Activated B cell treated with CpG ODN at 0.5 μM for 24 hours (primary cell): ENCODE measurements around the gene NXNL2. TPM values are rescaled to one million over a fixed set of nuclear protein-coding genes. Genes with fewer than 3 reads are reported as not detected.

Source experiments
- ATAC-seq: fragments of 200-7000 bp; cut with Tn5 transposase; one replicate; pipeline ENCODE4 v1.10.0; 2021; ENCODE audit warnings: low read depth, mild to moderate bottlenecking, moderate library complexity
- CTCF ChIA-PET: fragments of 350-600 bp; sonication (Branson Sonifier 250); formaldehyde crosslinking; loops from one replicate; lab custom pipeline; 2021; ENCODE audit warnings: antibody characterized with exemption; lab: Charles Lee
- POLR2A ChIA-PET: fragments of 350-600 bp; sonication (Branson Sonifier 250); formaldehyde crosslinking; loops from one replicate; lab custom pipeline; 2021; ENCODE audit warnings: antibody characterized with exemption; lab: Charles Lee
- DNase-seq: peaks from one replicate; pipeline ENCODE4 v3.0.0; 2022
- H3K27ac Mint-ChIP-seq: one replicate; pipeline ENCODE4 v1.8.0; 2020; ENCODE audit warnings: mixed read lengths
- H3K27me3 Mint-ChIP-seq: one replicate; pipeline ENCODE4 v1.8.0; 2021; ENCODE audit warnings: mixed read lengths
- H3K36me3 Mint-ChIP-seq: one replicate; pipeline ENCODE4 v1.8.0; 2021; ENCODE audit warnings: low read depth, mixed read lengths
- H3K4me1 Mint-ChIP-seq: one replicate; pipeline ENCODE4 v1.8.0; 2021; ENCODE audit warnings: mixed read lengths
- H3K4me3 Mint-ChIP-seq: one replicate; pipeline ENCODE4 v1.8.0; 2020; ENCODE audit warnings: mild to moderate bottlenecking, mixed read lengths
- H3K9me3 Mint-ChIP-seq: one replicate; pipeline ENCODE4 v1.8.0; 2020; ENCODE audit warnings: mixed read lengths
- intact Hi-C: fragments of 100-400 bp; cut with micrococcal nuclease; formaldehyde crosslinking; loops from one replicate; pipeline ENCODE4 v1.15.1; 2024
- total RNA-seq: library from RNA; stranded (reverse); gene quantifications from 2 replicates; pipeline ENCODE4 v1.2.3, GENCODE V29; 2022
- TF ChIP-seq, protein P1 (sequence below): fragments of 200-600 bp; IDR thresholded peaks from one replicate; pipeline ENCODE4 v1.8.0; 2022; ENCODE audit warnings: antibody characterized with exemption, mild to moderate bottlenecking

The NXNL2 gene
- total RNA-seq, 1 donor from 2014 or later: not detected

DNA sequence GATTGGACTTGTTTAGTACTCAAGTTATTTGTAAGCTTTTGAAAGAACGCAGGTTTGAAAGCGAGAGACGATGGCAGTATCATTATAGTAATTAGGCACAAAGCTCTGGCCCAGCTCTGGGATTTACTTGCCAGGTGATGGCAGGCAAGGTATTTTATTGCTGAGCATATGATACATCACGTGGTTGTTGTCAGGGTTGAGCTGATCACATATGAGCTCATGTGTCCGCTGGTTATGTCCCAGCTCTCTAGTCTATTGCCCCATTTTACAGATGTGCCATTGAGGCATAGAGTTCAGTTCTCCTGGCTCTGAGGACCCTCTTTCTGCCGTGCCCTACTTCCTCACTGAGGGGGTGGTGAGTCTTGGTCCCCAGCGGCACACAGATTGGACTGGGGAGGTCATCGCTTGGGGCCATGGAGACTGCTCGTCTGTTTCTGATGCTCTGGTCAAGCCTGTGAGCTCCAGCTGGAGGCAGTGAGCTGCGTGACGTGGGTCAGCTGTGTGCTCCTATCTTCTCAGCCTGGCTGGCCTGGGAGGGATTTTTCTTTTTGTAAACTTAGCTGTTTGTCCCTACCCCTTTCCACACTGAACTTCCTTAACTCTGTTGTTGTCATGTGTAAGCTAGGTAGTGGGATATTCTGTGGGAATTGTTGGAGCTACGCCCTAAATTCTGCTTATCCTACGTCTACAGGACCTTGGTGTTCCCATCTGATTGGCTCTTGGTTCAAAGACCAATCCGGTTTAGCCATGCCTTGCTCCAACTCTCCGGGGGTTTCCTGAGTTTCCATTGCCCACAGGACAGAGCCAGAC lies 2.2 kb downstream of the NXNL2 start:
- POLR2A ChIA-PET: no interaction called here
- peaks cover 12% of the 10 kb centered on the region for H3K4me1 Mint-ChIP-seq
- intact Hi-C loops: no loop called here
- peaks cover 29% of the 10 kb centered on the region for H3K27me3 Mint-ChIP-seq
- CTCF ChIA-PET: no interaction called here
- TF ChIP-seq, protein P1, sequence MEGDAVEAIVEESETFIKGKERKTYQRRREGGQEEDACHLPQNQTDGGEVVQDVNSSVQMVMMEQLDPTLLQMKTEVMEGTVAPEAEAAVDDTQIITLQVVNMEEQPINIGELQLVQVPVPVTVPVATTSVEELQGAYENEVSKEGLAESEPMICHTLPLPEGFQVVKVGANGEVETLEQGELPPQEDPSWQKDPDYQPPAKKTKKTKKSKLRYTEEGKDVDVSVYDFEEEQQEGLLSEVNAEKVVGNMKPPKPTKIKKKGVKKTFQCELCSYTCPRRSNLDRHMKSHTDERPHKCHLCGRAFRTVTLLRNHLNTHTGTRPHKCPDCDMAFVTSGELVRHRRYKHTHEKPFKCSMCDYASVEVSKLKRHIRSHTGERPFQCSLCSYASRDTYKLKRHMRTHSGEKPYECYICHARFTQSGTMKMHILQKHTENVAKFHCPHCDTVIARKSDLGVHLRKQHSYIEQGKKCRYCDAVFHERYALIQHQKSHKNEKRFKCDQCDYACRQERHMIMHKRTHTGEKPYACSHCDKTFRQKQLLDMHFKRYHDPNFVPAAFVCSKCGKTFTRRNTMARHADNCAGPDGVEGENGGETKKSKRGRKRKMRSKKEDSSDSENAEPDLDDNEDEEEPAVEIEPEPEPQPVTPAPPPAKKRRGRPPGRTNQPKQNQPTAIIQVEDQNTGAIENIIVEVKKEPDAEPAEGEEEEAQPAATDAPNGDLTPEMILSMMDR: no peak
- no peak overlapping the region for H3K4me3 Mint-ChIP-seq
- H3K27ac Mint-ChIP-seq: no peak overlapping the region
- no peaks in the 10 kb centered on the region for H3K9me3 Mint-ChIP-seq
- DNase-seq (no peak), ATAC-seq (no peak)
- H3K36me3 Mint-ChIP-seq: no peaks in the 10 kb centered on the region

DNA sequence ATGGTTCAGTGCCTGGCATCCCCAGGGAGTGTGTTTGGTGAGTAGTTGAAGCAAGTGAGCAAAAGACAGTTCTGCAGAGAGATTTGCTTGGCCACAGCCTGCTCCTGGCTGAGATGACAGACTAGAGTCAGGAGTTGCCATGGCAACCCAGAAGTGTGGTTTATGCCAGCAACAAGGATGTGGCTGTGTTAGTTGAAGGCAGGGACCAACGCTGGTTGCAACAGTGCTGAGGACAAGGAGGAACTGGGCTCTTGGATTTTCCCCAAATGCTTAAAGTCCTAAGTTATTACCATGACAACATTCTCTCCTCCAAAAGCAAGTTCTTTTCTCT lies 2.7 kb downstream of the NXNL2 start:
- Mint-ChIP-seq H3K36me3 (no peaks in the 10 kb centered on the region), H3K27me3 (peaks cover 26% of the 10 kb centered on the region), H3K9me3 (no peaks in the 10 kb centered on the region), H3K4me1 (peaks cover 12% of the 10 kb centered on the region), H3K27ac (no peak overlapping the region), H3K4me3 (no peak overlapping the region)
- POLR2A ChIA-PET: no interaction called here
- intact Hi-C loops: no loop called here
- CTCF ChIA-PET: no interaction called here
- TF ChIP-seq, protein P1: no peak
- DNase-seq: no peak
- no peak for ATAC-seq

DNA sequence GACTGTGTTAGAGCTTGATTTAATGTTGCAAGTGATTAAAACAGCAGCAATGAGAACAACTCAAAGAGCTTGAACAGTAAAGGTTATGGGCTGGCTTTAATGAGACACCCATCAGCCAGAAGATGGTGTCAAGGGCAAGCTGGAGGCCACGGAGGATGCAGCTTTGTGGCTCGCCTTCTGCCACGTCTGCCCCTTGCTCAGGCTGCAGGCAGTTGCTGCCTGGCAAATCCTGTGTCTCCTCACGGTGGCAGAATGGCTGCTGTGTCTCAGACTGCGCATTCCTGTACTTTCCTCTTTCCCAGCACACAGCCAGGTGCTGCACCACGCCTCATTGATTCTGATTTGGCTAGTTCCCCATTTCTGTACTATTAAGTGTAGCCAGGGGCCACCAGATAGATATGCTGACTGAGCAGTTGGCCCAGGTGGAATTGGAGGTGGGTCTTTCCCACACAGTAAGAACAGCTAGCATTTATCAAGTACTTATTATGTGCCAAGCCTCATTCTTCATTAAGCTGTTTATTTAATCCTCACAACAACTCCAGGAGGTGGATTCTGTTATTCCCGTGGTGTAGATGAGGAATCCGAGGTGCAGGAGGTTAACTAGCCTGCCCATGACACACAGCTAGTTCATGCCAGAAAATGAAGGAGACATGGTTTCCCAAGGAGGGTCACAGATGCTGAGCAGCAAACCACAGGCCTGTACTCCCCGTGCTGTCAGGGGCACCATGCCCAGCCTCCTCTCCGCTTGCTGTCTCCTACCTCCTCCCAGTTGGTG lies 3.5 kb downstream of the NXNL2 start:
- ATAC-seq: no peak
- no peak overlapping the region for H3K27ac Mint-ChIP-seq
- H3K9me3 Mint-ChIP-seq: no peaks in the 10 kb centered on the region
- no peaks in the 10 kb centered on the region for H3K36me3 Mint-ChIP-seq
- H3K4me3 Mint-ChIP-seq: no peak overlapping the region
- peaks cover 22% of the 10 kb centered on the region for H3K27me3 Mint-ChIP-seq
- TF ChIP-seq, protein P1: no peak
- CTCF ChIA-PET: no interaction called here
- POLR2A ChIA-PET: no interaction called here
- no peak for DNase-seq
- H3K4me1 Mint-ChIP-seq: peaks cover 12% of the 10 kb centered on the region
- intact Hi-C loops: no loop called here

DNA sequence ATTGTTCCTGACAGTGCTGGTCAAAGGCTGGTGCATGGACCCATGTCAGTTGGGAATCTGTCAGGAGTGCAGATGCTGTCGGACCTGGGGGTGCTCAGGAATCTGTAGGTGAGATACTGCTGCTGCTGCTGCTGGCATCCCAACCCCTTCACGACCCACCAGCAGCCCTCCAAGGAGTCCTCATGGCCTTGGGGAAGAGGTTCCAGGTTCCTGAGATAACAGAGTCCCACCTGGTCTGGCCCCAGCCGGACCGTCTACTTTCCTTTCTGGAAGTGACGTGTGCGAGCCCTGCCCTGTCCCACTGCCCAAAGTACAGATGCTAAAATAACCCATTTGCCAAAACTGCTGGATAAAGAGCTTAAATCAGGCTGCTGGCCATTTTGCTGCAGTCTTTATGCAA lies 4.3 kb downstream of the NXNL2 start:
- intact Hi-C loops: no loop called here
- ChIA-PET POLR2A (no interaction called here), CTCF (no interaction called here)
- Mint-ChIP-seq H3K4me1 (peaks cover 8% of the 10 kb centered on the region), H3K9me3 (no peaks in the 10 kb centered on the region), H3K36me3 (no peaks in the 10 kb centered on the region), H3K27ac (no peak overlapping the region), H3K27me3 (peaks cover 16% of the 10 kb centered on the region), H3K4me3 (no peak overlapping the region)
- DNase-seq (no peak), ATAC-seq (no peak)
- TF ChIP-seq, protein P1: no peak

DNA sequence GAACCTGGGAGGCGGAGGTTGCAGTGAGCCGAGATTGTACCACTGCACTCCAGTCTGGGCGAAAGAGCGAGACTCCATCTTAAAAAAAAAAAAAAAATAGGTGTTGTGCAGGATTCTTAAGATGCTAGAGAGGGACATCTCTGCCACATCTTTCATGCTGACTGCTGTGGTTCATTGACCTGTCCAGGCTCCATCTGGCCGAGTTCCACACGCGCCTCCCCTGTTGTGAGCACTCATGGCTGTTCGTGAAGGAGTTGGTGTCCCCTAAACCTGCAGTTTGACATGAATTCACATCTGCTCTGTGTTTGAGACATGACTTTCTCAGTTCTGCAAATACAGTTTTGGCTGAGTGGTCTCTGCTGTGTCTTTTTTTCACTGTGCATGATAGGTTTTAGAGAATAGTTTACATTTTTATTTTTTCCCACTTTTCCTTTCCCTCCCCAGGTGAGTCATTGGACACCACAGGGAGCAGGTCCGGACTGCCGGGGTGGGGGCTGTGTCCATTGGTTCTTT lies 5.3 kb downstream of the NXNL2 start:
- no peak for DNase-seq
- no peak overlapping the region for H3K4me3 Mint-ChIP-seq
- TF ChIP-seq, protein P1: no peak
- POLR2A ChIA-PET: no interaction called here
- no peak for ATAC-seq
- peaks cover 8% of the 10 kb centered on the region for H3K4me1 Mint-ChIP-seq
- intact Hi-C loops: no loop called here
- CTCF ChIA-PET: no interaction called here
- no peak overlapping the region for H3K27ac Mint-ChIP-seq
- no peaks in the 10 kb centered on the region for H3K9me3 Mint-ChIP-seq
- no peaks in the 10 kb centered on the region for H3K36me3 Mint-ChIP-seq
- peaks cover 18% of the 10 kb centered on the region for H3K27me3 Mint-ChIP-seq
